M059J (cell line): ENCODE results near the gene PHC1. TPM values are rescaled to one million over a fixed set of nuclear protein-coding genes. Genes with fewer than 3 reads are reported as not detected.
"Not testable (repeated sequence)": the region's sequence is repeated elsewhere in the genome, so short reads cannot be mapped to it uniquely, and the experiment has no call there.

ENCODE experiments used
- DNase-seq: peaks from one replicate; pipeline ENCODE4 v3.0.0-alpha.2; 2012; ENCODE audit warnings: low read depth
- total RNA-seq: library from RNA; depleted of rRNA; stranded (reverse); fragments of >200 nt; shearing (Covaris generic); gene quantifications from 2 replicates; pipeline ENCODE4 v1.2.3, GENCODE V29; 2014; rRNA removed

Gene PHC1
- 9.8 and 16.0 TPM in 2 replicates for total RNA-seq

DNA sequence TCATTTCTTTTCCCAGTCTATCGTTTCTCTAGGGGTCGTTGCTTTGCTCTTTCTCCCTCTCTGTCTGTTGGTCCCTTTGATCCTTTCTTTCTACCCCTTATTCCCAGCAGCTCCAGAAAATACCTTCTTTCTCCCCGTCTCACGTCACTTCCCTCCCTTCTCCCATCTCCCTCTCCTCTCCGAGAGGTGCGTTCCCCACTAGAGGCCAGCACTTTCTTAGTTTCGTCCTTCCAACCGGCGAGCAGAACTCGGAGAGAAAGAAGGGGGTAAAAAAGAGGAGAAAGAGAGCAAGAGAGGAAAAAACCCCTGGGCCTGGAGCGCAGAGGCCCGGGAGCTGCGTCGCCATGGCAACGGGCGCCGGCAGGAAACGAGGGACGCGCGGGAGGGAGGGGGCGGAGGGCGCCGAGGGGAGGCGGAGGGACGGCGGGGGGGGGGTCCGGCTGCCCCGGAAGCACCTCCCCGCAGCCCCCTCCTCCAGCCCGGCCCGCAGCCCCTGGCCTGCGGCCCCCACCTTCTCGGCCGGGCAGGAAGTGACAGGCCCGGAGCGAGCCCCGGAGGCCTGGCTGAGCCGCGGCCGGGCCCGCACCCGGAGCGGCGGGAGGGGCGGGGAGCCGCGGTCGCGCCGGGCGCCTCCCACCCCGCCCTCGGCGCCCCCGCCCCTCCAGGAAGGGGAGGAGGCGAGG lies at the start of gene PHC1:
TSS of gene PHC1 (plus strand) at position 477 of the 683 bp plus-strand sequence. CDS start 3,169 bp downstream, outside the sequence.
- DNase-seq, result peak; percentile 79

DNA sequence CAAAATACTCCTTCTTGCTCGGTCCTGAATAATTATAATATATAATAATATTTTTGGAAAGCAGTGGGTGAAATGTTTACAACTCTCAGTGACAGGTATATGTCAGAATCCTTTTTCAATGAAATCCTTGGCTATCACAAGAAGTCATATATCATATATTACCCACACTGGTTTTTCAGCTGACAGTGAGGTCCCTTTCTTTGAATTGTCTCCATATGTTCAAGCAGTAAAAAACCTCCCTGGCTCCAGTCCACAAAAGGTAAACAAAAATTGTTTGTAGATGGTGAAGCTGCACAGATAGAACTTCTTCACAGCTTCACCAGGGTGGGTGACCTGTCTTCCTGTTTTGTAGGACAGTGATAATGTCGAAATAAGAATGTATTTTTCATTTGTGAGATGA lies 47.9 kb upstream of the PHC1 start:
- no peak for DNase-seq

- no peak for DNase-seq
Measured at GRCh38 chr12:8867009-8867408, 47.3 kb upstream of the PHC1 start.

GRCh38 chr12:8867786-8868185 lies 46.5 kb upstream of the PHC1 start:
- DNase-seq, result no peak

GRCh38 chr12:8870586-8870985 lies 43.7 kb upstream of the PHC1 start:
- no peak for DNase-seq

GRCh38 chr12:8871068-8871467 lies 43.2 kb upstream of the PHC1 start:
- DNase-seq, result no peak

- DNase-seq, result no peak
Measured at GRCh38 chr12:8876887-8877286, 37.4 kb upstream of the PHC1 start.

GRCh38 chr12:8886502-8887284 lies 27.6 kb upstream of the PHC1 start:
- DNase-seq, result no peak

- no peak for DNase-seq
Measured at GRCh38 chr12:8887285-8887715, 27.0 kb upstream of the PHC1 start.

GRCh38 chr12:8890313-8891085 lies 23.8 kb upstream of the PHC1 start:
- peak; percentile 27 for DNase-seq

- no peak for DNase-seq
Measured at GRCh38 chr12:8891976-8892375, 22.3 kb upstream of the PHC1 start.

- no peak for DNase-seq
Measured at GRCh38 chr12:8894378-8894777, 19.9 kb upstream of the PHC1 start.

DNA sequence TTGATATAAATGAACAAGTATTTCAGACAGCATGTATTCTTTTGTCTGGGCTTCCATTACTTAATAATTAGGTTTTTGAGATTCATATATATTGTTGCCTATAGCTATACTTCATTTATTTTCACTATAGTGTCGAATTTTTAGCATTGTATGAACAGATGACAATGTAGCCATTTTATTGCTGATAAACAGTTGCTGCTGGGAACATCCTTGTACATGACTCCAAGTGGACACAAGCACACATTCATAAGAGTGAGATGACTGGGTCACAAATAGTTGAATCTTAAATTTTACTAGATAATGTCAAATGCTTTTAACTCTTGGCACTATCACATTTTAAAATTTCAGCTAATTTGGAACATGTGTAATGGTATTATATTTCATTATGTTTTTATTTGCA lies 19.3 kb upstream of the PHC1 start:
- DNase-seq, result no peak

- no peak for DNase-seq
Measured at GRCh38 chr12:8897081-8897480, 17.2 kb upstream of the PHC1 start.

DNA sequence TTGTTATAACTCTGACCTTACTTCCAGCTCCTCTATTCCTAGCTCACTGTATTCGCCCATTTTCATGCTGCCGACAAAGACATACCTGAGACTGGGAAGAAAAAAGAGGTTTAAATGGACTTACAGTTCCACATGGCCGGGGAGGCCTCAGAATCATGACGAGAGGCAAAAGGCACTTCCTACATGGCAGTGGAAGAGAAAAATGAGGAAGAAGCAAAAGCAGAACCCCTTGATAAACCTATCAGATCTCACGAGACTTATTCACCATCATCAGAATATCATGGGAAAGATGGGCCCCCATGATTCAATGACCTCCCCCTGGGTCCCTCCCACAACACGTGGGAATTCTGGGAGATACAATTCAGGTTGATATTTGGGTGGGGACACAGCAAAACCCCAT lies 14.5 kb upstream of the PHC1 start:
- DNase-seq, result no peak

DNA sequence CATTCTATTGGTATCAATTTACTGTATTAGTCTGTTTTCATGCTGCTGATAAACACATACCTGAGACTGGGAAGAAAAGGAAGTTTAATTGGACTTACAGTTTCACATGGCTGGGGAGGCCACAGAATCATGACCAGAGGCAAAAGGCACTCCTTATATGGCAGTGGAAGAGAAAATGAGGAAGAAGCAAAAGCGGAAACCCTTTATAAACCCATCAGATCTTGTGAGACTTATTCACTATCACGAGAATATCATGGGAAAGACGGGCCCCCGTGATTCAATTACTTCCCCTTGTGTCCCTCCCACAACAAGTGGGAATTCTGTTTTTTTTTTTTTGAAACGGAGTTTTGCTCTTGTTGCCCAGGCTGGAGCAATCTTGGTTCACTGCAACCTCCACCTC lies 11.6 kb upstream of the PHC1 start:
- not testable (repeated sequence) for DNase-seq

DNA sequence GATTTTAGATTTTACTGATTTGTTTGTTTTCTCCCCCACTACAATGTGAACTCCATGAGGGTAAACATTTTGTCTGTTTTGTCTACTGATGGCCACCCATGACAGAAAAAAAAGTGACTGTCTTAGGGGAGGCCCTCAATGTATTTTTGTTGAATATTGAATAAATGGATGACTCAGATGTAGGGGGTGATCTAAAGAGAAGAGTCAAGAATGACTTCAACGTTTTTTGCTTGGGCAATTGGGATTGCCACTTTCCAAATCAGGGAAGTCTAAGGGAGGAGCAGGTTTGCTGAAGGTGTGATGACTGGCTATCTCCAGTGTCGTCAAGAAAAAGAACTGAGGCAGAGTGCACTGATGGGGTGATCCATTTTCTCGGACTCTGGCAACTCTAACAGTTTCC lies 10.7 kb upstream of the PHC1 start:
- DNase-seq, result no peak

DNA sequence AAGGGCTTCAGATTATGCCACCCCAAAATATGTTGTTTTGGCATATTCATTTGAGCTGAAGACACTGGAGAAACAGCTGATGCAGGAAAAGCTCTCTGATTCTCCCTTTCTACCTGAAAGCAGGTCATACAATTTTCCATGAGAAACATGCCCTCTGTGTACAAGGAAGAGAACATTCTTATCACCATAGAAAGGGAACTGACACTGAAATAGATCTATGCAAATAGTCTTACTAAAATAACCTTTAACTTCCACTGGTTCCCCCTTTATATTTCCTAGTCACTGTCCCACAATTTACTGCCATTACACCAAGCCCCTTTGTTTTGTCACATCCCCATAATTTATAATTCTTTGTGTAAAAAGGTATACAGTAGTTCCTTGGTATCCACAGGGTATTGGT lies 9.6 kb upstream of the PHC1 start:
- DNase-seq, result no peak

DNA sequence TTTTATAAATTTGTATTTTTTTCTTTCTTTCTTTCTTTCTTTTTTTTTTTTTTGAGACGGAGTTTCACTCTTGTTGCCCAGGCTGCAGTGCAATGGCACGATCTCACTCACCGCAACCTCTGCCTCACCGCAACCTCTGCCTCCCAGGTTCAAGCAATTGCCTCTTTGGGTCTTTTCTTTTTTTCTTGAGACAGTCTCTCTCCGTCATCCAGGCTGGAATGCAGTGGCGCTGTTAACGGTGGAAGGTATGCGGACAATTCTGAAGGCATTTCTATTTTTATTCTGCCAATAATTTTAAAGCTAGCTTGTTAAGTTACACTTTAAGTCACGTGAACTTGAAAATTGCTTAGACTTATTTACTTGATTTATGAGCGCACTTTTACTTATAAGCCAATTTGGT lies 8.8 kb upstream of the PHC1 start:
- DNase-seq, result no peak

DNA sequence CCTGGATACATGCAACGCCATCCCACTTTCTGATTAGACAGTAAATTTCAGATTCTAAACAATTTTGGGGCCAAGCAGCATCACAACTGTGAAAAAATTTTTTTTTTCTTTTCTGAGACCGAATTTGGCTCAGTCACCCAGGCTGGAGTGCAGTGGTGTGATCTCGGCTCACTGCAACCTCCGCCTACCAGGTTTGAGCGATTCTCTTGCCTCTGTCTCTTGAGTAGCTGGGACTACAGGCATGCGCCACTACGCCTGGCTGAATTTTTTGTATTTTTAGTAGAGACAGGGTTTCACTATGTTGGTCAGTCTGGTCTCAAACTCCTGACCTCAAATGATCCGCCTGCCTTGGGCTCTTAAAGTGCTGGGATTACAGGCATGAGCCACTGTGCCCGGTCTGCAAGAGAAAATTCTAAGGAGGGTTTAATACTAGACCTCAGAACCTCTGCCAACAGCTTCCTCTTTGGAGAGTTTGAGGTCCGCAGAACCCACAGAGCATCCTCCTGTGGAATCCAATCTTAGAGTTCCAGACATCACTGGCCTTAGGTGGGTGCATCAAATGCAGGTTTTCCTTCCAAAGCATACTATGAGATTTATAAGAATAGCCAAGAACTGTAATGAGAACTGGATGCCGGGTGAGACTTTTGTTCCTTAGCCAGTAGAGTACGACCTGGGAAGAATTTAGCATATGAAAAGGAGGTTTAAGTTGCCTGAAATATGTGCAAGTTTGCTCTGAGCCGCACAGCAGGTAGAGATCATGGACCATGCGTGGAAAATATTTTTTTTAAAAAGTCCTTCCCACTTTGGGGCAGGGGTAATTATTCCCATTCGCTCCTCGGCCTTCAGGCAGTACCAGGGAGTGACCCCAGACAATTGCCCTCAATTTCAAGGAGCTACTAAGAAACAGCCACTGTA lies 7.8 kb upstream of the PHC1 start:
- DNase-seq, result no peak

- DNase-seq, result no peak
Measured at GRCh38 chr12:8907513-8907912, 6.8 kb upstream of the PHC1 start.
